Measurements from ENCODE around the gene CTTNBP2.

Gene CTTNBP2

DNA sequence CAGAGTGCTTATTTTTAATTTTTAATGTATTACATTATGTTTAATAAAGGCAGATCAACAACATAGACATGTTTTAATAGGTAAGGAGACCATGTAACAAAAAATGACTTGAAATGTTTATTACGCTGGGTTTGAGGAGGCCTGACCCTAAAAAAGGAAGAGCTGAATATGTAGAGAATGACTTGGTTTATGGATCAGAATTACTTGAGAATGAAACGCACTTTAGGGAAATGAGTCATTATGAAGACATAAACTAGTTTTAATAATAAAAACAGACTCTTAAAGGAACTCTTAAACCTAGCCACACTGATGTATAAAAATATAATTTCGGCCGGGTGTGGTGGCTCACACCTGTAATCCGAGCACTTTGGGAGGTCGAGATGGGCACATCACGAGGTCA lies 56.5 kb downstream of the CTTNBP2 start:
- no peak for DNase-seq

DNA sequence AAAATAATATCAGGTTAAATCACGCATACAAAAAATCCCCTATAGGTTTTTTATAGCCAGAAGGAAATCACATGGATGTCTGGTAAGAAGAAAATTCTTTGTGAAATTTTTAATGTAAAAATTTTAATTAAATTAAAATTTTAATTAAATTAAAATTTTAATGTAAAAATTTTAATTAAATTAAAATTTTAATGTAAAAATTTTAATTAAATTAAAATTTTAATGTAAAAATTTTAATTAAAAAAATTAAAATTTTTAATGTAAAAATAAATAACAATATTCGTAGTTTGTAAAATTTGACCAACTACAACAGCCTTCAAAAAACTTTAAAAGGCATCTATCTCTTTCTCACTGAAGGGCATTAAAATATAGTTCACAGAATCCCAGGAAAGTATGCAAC lies 61.5 kb downstream of the CTTNBP2 start:
- DNase-seq, result no peak

DNA sequence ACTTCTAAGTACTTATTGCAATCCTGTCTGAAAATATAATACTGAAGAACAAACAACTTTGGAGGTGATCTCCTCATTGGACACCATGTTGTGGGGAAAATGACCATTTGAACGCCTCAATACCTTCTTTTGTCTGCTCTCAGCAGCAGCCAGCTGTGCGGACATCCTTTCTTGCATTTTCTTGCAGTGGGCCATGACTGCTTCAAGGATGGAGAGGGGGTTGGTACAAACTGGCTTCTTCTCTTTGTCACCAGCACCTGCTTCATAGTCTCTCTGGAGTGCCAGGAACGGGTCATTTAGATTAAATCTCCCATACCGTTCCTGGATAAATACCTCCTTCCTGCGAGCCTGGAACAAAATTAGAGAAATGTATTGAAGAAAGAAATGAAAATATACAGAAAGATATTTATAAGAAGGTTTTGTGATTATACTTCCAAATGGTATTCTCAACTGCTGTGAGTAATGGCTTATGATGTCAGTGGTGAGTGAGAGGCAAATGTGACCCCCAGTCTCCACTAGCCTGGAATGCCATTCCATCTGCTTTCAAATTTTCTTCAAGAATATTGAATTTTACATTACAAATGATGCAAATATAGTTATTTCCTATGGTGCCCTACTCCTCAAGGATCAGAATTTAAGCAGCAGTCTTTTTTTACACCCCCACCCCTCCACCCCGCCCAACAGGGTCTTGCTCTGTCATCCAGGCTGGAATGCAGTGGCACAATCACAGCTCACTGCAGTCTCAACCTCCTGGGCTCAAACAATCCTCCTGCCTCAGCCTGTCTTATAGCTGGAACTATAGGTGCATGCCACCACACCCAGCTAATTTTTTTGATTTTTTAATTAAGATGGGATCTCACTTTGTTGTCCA lies 62.4 kb downstream of the CTTNBP2 start:
- DNase-seq, result no peak

DNA sequence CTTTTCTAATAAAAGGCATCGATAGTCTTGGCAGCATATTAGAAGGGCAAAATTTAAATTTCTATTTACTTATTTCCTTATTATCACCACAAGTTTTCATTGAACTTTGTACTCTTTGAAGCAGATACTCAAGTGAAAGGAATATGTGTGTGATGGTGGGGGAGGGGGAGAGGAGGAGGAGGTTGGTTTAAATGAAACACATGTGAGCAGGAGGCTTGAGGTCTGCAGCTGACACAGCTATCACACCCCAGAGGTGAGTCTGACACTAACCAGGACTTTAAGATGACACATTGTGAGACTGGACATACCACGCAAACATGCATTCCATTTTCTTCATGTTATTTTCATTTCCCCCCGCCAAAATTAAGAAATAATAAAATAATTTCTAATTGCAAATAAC lies 63.3 kb downstream of the CTTNBP2 start:
- DNase-seq, result no peak

DNA sequence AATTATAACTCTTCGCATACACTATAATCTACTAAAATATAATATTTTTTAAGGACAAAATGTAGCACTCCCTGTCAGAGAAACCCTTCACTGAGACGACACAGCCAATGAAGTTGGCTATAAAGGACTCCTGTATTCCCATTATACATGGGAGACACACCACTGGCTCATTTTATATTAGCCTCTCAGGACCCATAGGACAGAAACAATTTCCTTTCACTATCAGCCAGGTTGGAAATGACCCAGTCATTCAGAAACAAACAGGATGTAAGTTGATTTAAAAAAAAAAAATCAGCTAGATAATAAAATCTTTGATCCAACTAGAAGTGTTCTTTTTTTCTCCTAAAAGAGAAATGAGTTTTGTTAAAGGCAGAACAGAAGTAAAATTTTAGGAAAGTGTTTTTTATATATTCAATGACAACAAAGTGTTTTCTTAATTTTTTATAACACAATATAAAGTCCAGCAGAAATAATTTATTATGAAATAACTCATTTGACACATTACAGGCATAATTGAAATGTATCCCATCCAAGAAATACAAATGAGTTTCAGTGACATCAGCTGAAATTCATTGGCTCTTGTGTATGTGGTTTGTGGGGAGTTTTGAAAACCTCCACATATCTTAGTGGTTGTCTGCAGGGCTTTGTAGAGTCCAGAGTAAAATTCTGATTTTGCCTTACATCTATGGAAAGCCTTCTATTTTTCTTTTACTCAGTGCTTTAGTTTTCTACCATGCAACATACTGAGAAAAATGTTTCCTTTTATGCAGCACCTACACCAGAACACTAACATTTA lies 64.1 kb downstream of the CTTNBP2 start:
- DNase-seq, result no peak

DNA sequence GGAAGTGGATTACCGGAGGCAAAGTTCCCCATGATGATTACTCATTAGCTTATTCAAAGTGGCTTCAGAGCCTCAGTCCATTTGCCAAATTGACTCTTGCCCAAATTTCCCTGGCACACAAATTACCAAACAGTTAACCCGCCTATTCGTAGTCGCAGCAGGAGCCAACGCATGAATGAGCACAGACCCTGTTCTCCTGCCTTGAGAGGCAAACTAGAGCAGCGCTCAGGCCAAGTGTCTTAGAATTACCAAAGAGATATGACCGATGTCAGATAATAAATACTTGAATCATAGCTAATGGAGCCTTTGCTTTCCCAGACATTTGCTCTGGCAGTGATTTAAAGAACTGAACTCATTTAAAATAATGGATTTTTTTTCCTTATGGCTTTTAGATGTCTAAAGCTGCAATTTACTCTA lies 64.9 kb downstream of the CTTNBP2 start:
- DNase-seq, result no peak

DNA sequence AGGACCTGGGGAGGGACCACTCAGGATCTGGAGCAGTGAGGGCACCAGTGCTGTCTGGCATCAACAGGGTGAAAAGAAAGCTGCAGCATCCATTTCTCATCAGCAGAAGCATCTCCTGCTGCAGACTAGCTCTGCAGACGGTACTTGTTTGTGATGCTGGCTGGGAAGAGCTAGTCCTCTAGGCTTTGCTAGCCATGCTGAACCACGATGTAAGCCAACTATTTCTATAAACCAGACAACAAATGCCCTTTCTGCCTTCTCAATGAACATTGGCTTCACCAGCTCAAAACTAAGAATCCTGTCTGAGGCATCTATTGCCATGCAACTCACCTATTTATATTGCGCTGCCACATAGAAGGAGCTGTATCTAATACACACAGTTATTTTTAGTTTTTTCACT lies 65.6 kb downstream of the CTTNBP2 start:
- DNase-seq, result no peak

DNA sequence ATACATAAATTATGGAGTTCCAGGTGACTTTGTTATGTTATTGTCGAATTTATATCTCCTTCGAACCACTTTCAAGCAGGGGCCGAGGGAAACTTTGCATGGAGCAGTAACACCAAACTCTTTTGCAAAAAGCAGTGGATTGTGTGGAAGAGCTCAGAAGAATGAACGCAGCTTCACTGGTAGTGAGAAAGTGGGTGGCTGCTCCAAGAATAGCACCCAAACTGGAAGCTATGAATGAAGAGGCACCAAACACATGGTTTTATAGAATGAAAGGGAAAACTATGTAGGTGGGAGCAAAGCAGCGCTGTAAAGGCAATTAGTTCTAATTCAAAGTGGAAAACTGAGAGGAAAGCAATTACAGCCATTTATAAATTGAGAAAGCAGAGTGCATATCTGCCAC lies 67.2 kb downstream of the CTTNBP2 start:
- DNase-seq, result no peak

DNA sequence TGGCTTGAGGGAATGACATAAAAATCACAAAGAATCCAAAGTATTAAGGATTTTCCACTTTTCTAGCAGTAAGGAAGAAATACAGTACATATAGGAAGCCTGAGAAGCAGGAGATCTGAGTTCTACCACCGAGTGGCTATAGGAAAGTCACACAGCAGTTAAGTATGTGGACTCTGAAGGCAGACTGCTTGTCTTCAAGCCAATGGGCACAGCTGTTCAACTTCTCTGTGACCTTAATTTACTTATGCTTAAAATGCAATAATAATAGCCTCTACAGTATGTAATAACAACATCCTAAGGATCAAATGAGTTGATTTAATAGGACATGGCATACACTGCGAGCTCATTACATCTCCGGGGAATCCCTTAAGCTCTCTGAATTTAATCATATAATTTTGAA lies 68.0 kb downstream of the CTTNBP2 start:
- DNase-seq, result no peak

DNA sequence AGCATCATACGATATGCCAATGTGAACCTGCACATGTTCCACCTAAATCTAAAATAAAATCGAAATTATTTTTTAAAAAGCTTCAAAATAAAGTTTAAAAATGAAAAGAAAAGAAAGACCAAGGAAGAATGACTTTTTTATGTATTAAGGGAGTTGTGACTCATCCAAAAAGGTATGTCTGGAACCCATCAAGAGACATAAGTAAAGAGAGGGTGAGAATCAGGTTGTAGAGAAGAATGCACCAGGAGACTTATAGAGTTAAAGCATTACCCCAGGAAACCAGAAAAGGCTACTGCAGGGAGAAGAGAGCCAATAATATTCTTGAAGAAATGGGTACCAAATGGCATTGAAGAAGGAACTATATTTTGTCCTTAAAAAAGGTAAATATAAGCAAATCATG lies 69.8 kb downstream of the CTTNBP2 start:
- no peak for DNase-seq

DNA sequence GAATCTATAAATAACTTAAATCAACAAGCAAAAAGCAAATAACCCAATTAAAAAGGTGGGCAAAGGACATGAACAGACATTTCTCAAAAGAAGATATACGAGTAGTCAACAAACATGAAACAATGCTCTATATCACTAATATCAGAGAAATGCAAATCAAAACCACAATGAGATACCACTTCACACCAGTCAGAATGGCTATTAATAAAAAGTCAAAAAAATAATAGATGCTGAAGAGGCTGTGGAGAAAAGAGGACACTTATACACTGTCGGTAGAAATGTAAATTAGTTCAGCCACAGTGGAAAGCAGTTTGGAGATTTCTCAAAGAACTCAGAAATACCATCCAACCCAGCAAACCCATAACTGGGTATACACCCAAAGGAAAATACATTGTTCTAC lies 70.6 kb downstream of the CTTNBP2 start:
- DNase-seq, result no peak

DNA sequence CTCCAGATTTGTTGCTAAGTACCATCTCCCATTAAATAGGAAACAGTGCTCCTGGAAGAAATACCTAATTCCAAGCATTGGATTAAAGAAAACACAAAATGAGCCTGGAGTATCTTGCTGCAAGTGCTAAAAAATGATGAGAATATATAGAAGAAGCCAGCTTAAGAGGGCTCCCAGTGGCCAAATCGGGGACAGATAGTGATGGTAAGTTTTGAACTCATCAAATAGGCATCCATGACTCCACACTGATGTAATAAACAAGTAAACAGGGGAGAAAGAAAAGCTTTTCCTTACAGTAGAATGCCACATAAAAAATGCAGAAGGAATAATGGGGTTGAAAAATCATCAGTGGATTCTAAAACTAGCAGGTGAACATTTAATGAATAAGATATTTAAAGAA lies 72.4 kb downstream of the CTTNBP2 start:
- no peak for DNase-seq

DNA sequence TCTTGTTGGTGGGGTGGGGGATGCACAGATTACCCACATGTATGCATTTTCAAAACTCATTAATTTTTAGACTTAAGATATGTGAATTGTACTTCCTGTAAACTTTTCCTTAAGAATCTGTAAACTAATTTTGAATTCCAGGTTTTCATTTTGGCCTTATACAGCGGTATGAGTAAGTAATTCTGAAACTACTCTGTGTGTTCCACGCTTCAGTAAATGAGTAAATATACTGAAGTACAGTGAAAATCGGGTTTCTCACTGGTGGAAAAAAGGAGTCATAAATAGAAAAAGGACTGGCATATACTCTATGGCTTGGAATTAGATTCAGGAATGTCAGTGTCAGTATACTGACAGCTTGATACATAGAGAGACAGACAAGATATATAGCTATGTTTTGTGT lies 72.8 kb downstream of the CTTNBP2 start:
- DNase-seq, result no peak

DNA sequence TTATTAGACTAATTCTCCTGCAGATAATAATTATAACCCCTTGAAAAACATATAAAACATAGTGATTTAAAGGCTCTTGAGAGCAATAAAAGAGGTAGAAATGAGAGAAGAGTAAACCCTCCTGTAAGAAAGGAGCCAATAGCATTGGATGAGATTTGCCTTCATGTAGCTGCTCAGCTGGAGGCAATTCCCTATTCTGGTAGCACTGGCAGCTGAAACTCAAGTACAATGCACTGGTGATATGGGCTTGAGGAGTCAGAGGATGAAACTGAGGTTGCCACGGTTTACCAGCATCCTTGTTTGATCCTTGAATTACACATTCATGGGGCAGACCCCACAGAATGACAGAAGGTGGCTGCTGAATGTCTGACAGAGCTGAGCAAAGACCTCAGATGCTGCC lies 76.4 kb downstream of the CTTNBP2 start:
- DNase-seq, result no peak

DNA sequence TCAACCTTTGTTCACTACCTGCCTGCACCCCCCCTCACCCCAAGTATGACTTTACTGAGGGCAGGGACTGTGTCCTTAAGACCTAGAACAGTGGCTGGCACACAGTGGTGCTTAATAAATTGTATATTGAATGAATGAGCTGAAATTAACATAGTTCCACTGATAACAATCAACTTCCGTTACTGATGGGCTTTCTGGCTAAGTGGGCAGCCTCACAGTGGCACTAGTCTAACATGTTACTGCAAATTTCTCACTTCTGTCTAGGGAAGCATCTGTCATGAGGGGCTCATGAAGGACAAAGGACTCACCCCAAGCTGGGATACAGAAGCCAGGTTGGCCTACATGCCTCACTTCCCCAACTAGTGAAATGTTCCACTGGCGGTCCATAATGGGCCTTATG lies 79.3 kb downstream of the CTTNBP2 start:
- DNase-seq, result no peak

DNA sequence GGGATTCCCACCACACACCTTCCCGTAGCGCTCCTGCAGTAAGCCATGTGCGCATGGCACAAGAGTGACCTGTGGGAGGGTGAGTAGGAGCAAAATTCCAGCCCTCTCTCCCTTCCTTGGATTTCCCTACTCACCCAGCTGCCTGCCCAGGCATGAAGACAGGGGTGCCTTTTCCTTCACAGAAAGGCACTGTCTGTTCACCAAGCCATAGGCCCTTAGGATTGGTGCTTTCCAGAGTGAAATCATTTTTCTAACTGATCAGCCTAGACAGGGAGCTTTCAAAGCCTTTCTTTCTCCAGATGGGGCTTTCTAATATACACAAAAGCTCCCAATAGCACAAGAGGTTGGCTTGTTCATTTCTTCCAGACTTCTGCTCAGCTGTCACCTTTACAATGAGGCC lies 79.7 kb downstream of the CTTNBP2 start:
- DNase-seq, result no peak

DNA sequence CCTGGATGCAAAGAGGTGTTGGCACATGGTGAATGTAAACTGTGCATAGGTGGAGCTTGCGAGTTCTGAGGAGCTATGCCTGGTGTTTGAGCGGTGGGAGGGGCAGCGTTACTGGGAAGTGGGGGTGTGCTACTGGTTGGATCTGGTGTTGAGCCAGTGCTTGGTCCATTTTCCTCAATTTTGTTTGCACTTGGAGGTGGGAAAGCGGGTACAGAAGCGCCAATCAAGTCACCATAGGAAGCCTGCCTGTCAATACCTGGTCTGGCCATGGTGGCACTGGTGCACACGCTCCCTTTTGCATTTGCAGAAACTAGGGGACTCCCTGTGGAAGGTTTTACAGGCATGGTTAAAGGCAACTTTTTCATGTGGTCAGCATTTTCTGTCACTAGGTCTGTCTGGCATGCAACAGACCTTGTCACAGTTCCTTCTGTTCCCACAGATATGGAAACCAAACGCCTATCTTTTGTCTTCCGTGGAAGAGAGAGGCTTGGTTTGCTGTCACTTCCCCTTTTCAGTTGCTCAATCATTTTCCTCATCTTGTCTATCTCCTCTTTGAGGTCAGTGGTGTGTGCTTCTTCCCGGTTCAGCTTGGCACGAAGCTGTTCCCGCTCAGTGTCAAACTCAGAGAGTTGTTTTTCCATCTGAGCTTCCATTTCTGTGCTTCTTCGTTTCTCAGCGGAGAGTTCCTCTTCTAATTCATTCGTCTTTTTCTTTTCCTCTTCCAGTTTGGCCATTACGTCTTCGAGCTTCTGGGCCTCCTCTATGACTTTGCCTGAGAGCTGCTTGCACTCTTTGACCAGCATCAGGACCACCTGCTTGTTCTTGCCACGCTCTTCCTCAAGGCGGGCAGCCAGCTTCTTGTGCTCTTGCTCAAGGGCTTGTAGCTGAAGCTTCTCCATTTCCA lies 81.1 kb downstream of the CTTNBP2 start:
- DNase-seq, result peak; percentile 3

DNA sequence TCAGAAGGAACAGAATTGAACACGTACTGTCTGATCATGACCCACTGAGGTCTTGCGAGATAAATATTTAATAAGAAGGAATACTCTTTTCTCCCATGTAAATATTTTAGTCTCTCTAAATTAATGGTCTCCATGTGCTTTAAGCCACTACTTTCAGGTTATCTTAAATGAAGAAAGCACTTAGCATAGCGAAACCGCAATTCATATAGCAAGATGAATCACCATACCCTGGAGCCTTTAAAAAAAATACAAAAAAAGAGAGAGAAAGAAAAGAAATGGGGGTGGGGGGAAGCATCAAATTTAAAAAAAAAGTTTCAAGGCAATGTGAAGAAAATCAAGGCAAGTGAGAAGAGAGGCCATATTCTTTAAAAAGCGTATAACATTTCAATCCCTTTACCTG lies 82.5 kb downstream of the CTTNBP2 start:
- DNase-seq, result no peak

DNA sequence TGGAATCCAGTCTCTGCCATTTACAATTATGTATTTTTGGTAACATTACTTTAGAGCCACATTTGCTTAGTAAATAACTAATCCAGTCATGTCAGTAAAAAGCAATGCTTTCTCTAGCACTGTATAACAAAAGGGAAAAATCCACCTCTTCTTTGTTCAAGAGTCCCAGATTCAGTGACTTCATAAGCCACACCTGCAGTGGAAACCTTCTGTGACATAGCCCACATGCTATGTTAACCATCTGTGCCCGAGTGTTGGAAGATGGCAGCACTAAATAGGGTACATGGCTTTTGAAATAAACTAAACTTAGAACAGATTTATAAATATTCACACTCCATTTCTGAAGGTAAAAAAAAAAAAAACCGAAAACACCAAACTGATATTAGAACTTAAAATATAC lies 83.0 kb downstream of the CTTNBP2 start:
- no peak for DNase-seq

DNA sequence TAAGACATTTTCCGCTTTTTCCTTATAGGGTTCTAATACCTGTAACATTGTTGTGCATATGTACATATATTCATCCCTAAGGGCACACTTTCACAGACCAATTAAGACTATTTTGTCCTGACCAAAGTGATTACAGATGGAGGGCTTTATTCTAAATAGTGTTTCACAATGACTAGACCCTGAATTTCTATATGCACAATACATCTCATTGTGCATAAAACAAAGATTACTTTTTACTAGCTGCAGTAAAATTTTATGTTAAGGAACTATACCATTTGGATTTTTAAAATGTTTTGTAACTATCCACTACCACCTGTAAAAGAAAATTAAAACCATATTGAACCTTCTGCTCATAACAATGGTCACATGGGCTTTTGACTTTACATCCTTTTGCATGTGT lies 87.8 kb downstream of the CTTNBP2 start:
- DNase-seq, result no peak

DNA sequence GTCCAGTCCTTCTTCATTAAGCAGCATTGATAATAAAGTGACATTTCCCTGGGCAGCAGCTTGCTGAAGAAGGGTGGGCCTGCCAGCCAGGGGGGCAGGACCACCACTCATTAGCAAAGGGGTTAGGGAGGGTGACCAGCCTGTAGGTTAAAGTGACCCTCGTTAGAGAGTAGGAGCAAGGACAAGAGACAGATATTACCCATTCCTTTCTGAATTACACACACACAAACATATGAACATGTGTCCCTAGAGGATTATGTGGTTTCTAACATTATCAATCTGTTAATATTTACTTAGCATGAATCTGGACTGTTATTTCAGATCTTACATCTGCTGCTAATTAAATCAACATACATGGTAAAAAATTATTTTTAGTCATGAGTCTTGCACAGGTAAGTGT lies 88.9 kb downstream of the CTTNBP2 start:
- DNase-seq, result no peak

DNA sequence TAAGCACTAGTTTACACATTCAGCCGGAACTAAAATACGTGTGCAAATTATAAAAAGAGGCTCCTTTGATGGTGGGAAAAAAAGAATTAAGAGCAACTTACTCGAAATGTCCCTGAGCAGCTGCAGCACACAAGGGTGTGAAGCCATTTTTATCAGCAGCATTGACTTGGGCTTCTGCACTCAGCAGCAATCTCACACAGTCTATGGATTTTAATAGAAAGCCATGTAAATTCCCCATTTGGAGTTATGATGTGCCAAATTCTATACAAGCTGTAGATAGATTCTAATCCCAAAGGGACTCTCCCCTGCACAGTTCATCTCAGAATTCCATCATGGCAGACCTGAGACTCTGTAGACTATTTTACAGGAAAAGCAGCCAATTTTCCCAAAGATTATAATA lies 90.5 kb downstream of the CTTNBP2 start:
- DNase-seq, result no peak

DNA sequence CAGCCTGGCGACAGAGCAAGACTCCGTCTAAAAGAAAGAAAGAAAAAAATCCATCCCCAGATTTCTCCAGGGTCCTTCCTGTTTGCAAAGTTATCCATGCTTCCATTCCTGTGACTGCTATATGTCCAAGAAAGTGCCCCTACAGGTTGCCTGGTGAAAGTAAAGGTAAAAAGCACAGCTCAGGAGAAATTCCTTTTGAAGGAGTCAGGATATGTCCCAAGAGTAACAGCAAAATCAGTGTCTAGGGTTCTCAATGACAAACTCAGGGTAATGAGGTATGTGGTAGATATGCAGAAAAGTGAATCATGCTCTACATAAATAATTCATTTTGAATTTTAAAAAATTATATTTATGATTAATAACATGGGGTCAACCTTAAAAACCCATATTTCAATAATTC lies 91.5 kb downstream of the CTTNBP2 start:
- DNase-seq, result no peak

Measured in CD4-positive, alpha-beta T cell treated with Interleukin-12 subunit alpha and Interleukin-12 subunit beta, for 1 hour (primary cell).